HL-60 (cell line): Measurements from ENCODE around the gene ZNF184.

Experiments used
- CTCF ChIP-seq: IDR thresholded peaks from one replicate; pipeline ENCODE4 v1.5.1; 2011; ENCODE audit warnings: low read length, control low read depth, inconsistent platforms; ENCODE audit not compliant: insufficient read depth
- GABPA ChIP-seq: IDR thresholded peaks from 2 replicates; pipeline ENCODE4 v1.6.1; 2012; ENCODE audit warnings: low read depth
- POLR2AphosphoS5 ChIP-seq: IDR thresholded peaks from 2 replicates; pipeline ENCODE4 v1.6.1; 2012; ENCODE audit warnings: low read depth
- REST ChIP-seq: IDR thresholded peaks from 2 replicates; pipeline ENCODE4 v1.6.1; 2012; ENCODE audit warnings: low read depth; ENCODE audit not compliant: insufficient replicate concordance
- SPI1 ChIP-seq: IDR thresholded peaks from 2 replicates; pipeline ENCODE4 v1.6.1; 2012; ENCODE audit warnings: low read depth, mild to moderate bottlenecking, borderline replicate concordance

GRCh38 chr6:27501187-27501586 lies 28.3 kb upstream of the ZNF184 start:
- TF ChIP-seq CTCF (no peak), POLR2AphosphoS5 (no peak), GABPA (no peak), REST (no peak), SPI1 (no peak)
